IMR-90 (cell line): ENCODE data around the gene PAXIP1. TPM values are rescaled to one million over a fixed set of nuclear protein-coding genes. Genes with fewer than 3 reads are reported as not detected.

Experiments used
- ATAC-seq: fragments of 200-7000 bp; cut with Tn5 transposase; 2 replicates; pipeline ENCODE4 v1.9.1; 2020; ENCODE audit warnings: low read depth, mild to moderate bottlenecking, moderate library complexity
- BruUV-seq: library from RNA; stranded (reverse); fragments of 400-500 nt; replicated peaks from 2 replicates; lab custom pipeline; 2021; lab: Mats Ljungman, UMichigan
- CTCF ChIA-PET: fragments of 300-600 bp; formaldehyde crosslinking; extraction: SDS; loops from one replicate; lab custom pipeline; 2021; ENCODE audit warnings: antibody characterized with exemption; lab: Yijun Ruan, JAX
- POLR2A ChIA-PET: fragments of 300-600 bp; sonication (Branson Sonifier 250); formaldehyde crosslinking; loops from one replicate; lab custom pipeline; 2022; ENCODE audit warnings: antibody characterized with exemption; ENCODE audit not compliant: unreplicated experiment; lab: Charles Lee
- DNase-seq: peaks from one replicate; pipeline ENCODE4 v3.0.0; 2013
- H2AFZ ChIP-seq: replicated peaks from 2 replicates; pipeline ENCODE3; 2013; ENCODE audit warnings: low read length, mild to moderate bottlenecking; ENCODE audit not compliant: poor library complexity
- H2AK5ac ChIP-seq: 2 replicates; pipeline ENCODE4 v1.6.1; 2013; ENCODE audit warnings: low read depth, low read length, inconsistent platforms
- H2AK9ac ChIP-seq: replicated peaks from 2 replicates; pipeline ENCODE3; 2013; ENCODE audit warnings: mild to moderate bottlenecking, low read depth, low read length, moderate library complexity; ENCODE audit not compliant: poor library complexity
- H2BK120ac ChIP-seq: 2 replicates; pipeline ENCODE4 v1.6.1; 2013; ENCODE audit warnings: low read depth, low read length, inconsistent platforms
- H2BK15ac ChIP-seq: 3 replicates; pipeline ENCODE4 v1.6.1; 2013; ENCODE audit warnings: low read depth, low read length, inconsistent platforms
- H2BK20ac ChIP-seq: 2 replicates; pipeline ENCODE4 v1.6.1; 2013; ENCODE audit warnings: low read depth, mild to moderate bottlenecking, inconsistent platforms, low read length, moderate library complexity
- H2BK5ac ChIP-seq: 2 replicates; pipeline ENCODE4 v1.6.1; 2013; ENCODE audit warnings: mild to moderate bottlenecking, low read depth, low read length, inconsistent platforms; ENCODE audit not compliant: poor library complexity, severe bottlenecking
- H3K14ac ChIP-seq: replicated peaks from 2 replicates; pipeline ENCODE4 v1.6.1; 2013; ENCODE audit warnings: low read depth, low read length, inconsistent platforms
- H3K18ac ChIP-seq: 2 replicates; pipeline ENCODE4 v1.6.1; 2013; ENCODE audit warnings: low read depth, low read length, control low read depth
- H3K23ac ChIP-seq: 2 replicates; pipeline ENCODE4 v1.6.1; 2013; ENCODE audit warnings: low read depth, low read length, inconsistent platforms
- H3K27ac ChIP-seq: 2 replicates; pipeline ENCODE4 v1.5.1; 2013; ENCODE audit warnings: mild to moderate bottlenecking, control low read depth, low read length; ENCODE audit not compliant: insufficient read depth
- H3K27me3 ChIP-seq: 2 replicates; pipeline ENCODE4 v1.6.1; 2013; ENCODE audit warnings: low read length; ENCODE audit not compliant: control insufficient read depth, insufficient read depth
- H3K36me3 ChIP-seq: 2 replicates; pipeline ENCODE4 v1.6.1; 2013; ENCODE audit warnings: low read length, mixed read lengths; ENCODE audit not compliant: control insufficient read depth, insufficient read depth
- H3K4ac ChIP-seq: 2 replicates; pipeline ENCODE4 v1.6.1; 2013; ENCODE audit warnings: low read depth, low read length, inconsistent platforms
- H3K4me1 ChIP-seq: 2 replicates; pipeline ENCODE4 v1.6.1; 2013; ENCODE audit warnings: low read length, mixed read lengths; ENCODE audit not compliant: control insufficient read depth, insufficient read depth
- H3K4me2 ChIP-seq: 2 replicates; pipeline ENCODE4 v1.6.1; 2013; ENCODE audit warnings: low read depth, mild to moderate bottlenecking, control low read depth, low read length, moderate library complexity
- H3K4me3 ChIP-seq: 2 replicates; pipeline ENCODE4 v1.5.1; 2013; ENCODE audit warnings: low read depth, mild to moderate bottlenecking, control low read depth, low read length, moderate library complexity; ENCODE audit not compliant: insufficient read depth
- H3K56ac ChIP-seq: 2 replicates; pipeline ENCODE4 v1.6.1; 2013; ENCODE audit warnings: low read length, inconsistent platforms; ENCODE audit not compliant: insufficient read depth; ENCODE audit errors: extremely low read depth
- H3K79me1 ChIP-seq, 2 experiments: 2 replicates each; pipeline ENCODE4 v1.6.1; 2013; ENCODE audit warnings: low read length in 2 of 2, inconsistent platforms in 1 of 2, low read depth in 1 of 2
- H3K9ac ChIP-seq: 2 replicates; pipeline ENCODE4 v1.6.1; 2013; ENCODE audit warnings: low read depth, low read length, control low read depth
- H3K9me1 ChIP-seq: 2 replicates; pipeline ENCODE4 v1.6.1; 2013; ENCODE audit warnings: low read length, inconsistent platforms; ENCODE audit not compliant: insufficient read depth
- H3K9me3 ChIP-seq: 2 replicates; pipeline ENCODE4 v1.6.1; 2013; ENCODE audit warnings: low read length; ENCODE audit not compliant: control insufficient read depth, insufficient read depth
- H4K20me1 ChIP-seq: 2 replicates; pipeline ENCODE4 v1.6.1; 2013; ENCODE audit warnings: low read length, inconsistent platforms; ENCODE audit not compliant: insufficient read depth
- H4K5ac ChIP-seq: 2 replicates; pipeline ENCODE4 v1.6.1; 2013; ENCODE audit warnings: mild to moderate bottlenecking, low read depth, low read length, control low read depth
- H4K8ac ChIP-seq, 2 experiments: 2 replicates each; pipeline ENCODE4 v1.6.1; 2013; ENCODE audit warnings: low read depth in 2 of 2, low read length in 2 of 2, control low read depth in 1 of 2, inconsistent platforms in 1 of 2
- H4K91ac ChIP-seq: 2 replicates; pipeline ENCODE4 v1.6.1; 2013; ENCODE audit warnings: low read depth, low read length, inconsistent platforms; ENCODE audit not compliant: insufficient read depth
- BHLHE40 ChIP-seq: fragments of 150-350 bp; IDR thresholded peaks from 2 replicates; pipeline ENCODE4 v1.6.1; 2016; ENCODE audit warnings: mild to moderate bottlenecking, low read depth, low read length
- CEBPB ChIP-seq: IDR thresholded peaks from 2 replicates; pipeline ENCODE4 v1.6.1; 2012; ENCODE audit warnings: low read depth, low read length, improper control_type of control experiment
- CHD1 ChIP-seq: IDR thresholded peaks from 2 replicates; pipeline ENCODE4 v1.6.1; 2012; ENCODE audit warnings: low read depth, low read length, improper control_type of control experiment
- ELK1 ChIP-seq: fragments of 150-350 bp; IDR thresholded peaks from 2 replicates; pipeline ENCODE4 v1.6.1; 2016; ENCODE audit warnings: low read depth, mild to moderate bottlenecking, low read length, moderate library complexity, borderline replicate concordance
- FOS ChIP-seq: fragments of 150-350 bp; IDR thresholded peaks from 2 replicates; pipeline ENCODE4 v1.6.1; 2016; ENCODE audit warnings: low read depth, low read length
- MAFK ChIP-seq: IDR thresholded peaks from 2 replicates; pipeline ENCODE4 v1.6.1; 2012; ENCODE audit warnings: low read depth, low read length, improper control_type of control experiment
- MAZ ChIP-seq: IDR thresholded peaks from 2 replicates; pipeline ENCODE4 v1.6.1; 2012; ENCODE audit warnings: low read depth, mild to moderate bottlenecking, low read length, improper control_type of control experiment, moderate library complexity, borderline replicate concordance
- MXI1 ChIP-seq: IDR thresholded peaks from 2 replicates; pipeline ENCODE4 v1.6.1; 2012; ENCODE audit warnings: low read depth, mild to moderate bottlenecking, low read length, moderate library complexity, borderline replicate concordance
- NFE2L2 ChIP-seq: fragments of 150-350 bp; IDR thresholded peaks from 2 replicates; pipeline ENCODE4 v1.6.1; 2016; ENCODE audit warnings: low read depth, mild to moderate bottlenecking, low read length
- POLR2A ChIP-seq: IDR thresholded peaks from 2 replicates; pipeline ENCODE4 v1.6.1; 2012; ENCODE audit warnings: mild to moderate bottlenecking, low read depth, low read length
- RAD21 ChIP-seq: IDR thresholded peaks from 2 replicates; pipeline ENCODE4 v1.6.1; 2012; ENCODE audit warnings: low read length, improper control_type of control experiment
- RFX5 ChIP-seq: IDR thresholded peaks from 2 replicates; pipeline ENCODE4 v1.8.0; 2012; ENCODE audit warnings: low read depth, mild to moderate bottlenecking, low read length, moderate library complexity
- SMC3 ChIP-seq: fragments of 150-350 bp; IDR thresholded peaks from 2 replicates; pipeline ENCODE4 v1.6.1; 2016; ENCODE audit warnings: low read depth, mild to moderate bottlenecking, antibody characterized with exemption, low read length, moderate library complexity
- WGBS, 2 experiments: methylation state at CpG; one replicate each; pipeline versions ENCODE4 v1.1.5 to v1.1.7; 2013; ENCODE audit warnings: missing lambda C conversion rate in 2 of 2; ENCODE audit not compliant: insufficient read length in 1 of 2; ENCODE audit errors: extremely low coverage in 2 of 2; 5-methylcytosine and 5-hydroxymethylcytosine counted together
- dilution Hi-C: fragments of 300-500 bp; cut with HindIII; formaldehyde crosslinking; loops from one replicate; pipeline ENCODE4 v1.14.3; 2018; ENCODE audit warnings: low sequenced_read_pairs; ENCODE audit not compliant: unreplicated experiment
- in situ Hi-C: fragments of 300-500 bp; cut with MboI; formaldehyde crosslinking; loops from 3 replicates; pipeline ENCODE4 v1.14.3; 2019; ENCODE audit warnings: low sequenced_read_pairs, inconsistent platforms, mixed read lengths
- intact Hi-C: fragments of 100-400 bp; cut with micrococcal nuclease; formaldehyde crosslinking; loops from 2 replicates; pipeline ENCODE4 v1.10.0; 2022
- polyA plus RNA-seq, 3 experiments: library from polyadenylated mRNA; depleted of rRNA; stranded (reverse); fragments of >200 nt; gene quantifications; 2 replicates each; pipeline ENCODE4 v1.2.3, GENCODE V29; 2012; ENCODE audit warnings: low replicate concordance in 1 of 3
- total RNA-seq: library from RNA; depleted of rRNA; stranded (reverse); fragments of >200 nt; gene quantifications from 2 replicates; pipeline ENCODE4 v1.2.3, GENCODE V29; 2012
- TF ChIP-seq, protein P1 (sequence below): fragments of 150-350 bp; IDR thresholded peaks from 2 replicates; pipeline ENCODE4 v1.6.1; 2017; ENCODE audit warnings: mild to moderate bottlenecking, antibody characterized with exemption, low read length, low read depth

PAXIP1 gene
- total and polyA plus RNA-seq, 2 of the 4 experiments (the other 2 are of a cell fraction), result 7.3 to 8.7 TPM

GRCh38 chr7:155017834-155018233, 14.9 kb upstream of the PAXIP1 start:
- ATAC-seq (no peak), DNase-seq (no peak)
- no peak overlapping the region for H3K56ac ChIP-seq
- H3K18ac ChIP-seq, result no peak overlapping the region
- no peak overlapping the region for H2BK5ac ChIP-seq
- H4K20me1 ChIP-seq, result no peaks in the 10 kb centered on the region
- no peak overlapping the region for H3K9ac ChIP-seq
- H4K5ac ChIP-seq, result no peak overlapping the region
- H2AK5ac ChIP-seq, result no peak overlapping the region
- H2AK9ac ChIP-seq, result no peak overlapping the region
- intact Hi-C loops, result no loop called here
- no peaks in the 10 kb centered on the region for H3K9me3 ChIP-seq
- H2BK20ac ChIP-seq, result no peak overlapping the region
- no peak overlapping the region for H3K4ac ChIP-seq
- no peak overlapping the region for H2BK15ac ChIP-seq
- H2AFZ ChIP-seq, result no peak overlapping the region
- no peak overlapping the region for H3K23ac ChIP-seq
- no TSS peak for BruUV-seq
- H3K4me2 ChIP-seq, result no peak overlapping the region
- WGBS, 2 experiments, result no CpG with 5 or more reads among the region's 4 CpGs
- no peaks in the 10 kb centered on the region for H3K27me3 ChIP-seq
- no peaks in the 10 kb centered on the region for H3K79me1 ChIP-seq
- H2BK120ac ChIP-seq, result no peak overlapping the region
- H3K4me1 ChIP-seq, result no peaks in the 10 kb centered on the region
- H4K8ac ChIP-seq, result no peak overlapping the region
- dilution Hi-C loops, result no loop called here
- no peak overlapping the region for H3K27ac ChIP-seq
- ChIA-PET CTCF (no interaction called here), POLR2A (no interaction called here)
- no peak overlapping the region for H4K91ac ChIP-seq
- no peaks in the 10 kb centered on the region for H3K36me3 ChIP-seq
- no peaks in the 10 kb centered on the region for H3K9me1 ChIP-seq
- no peak overlapping the region for H3K4me3 ChIP-seq
- no peak overlapping the region for H3K14ac ChIP-seq
- in situ Hi-C loops, result no loop called here
- TF ChIP-seq POLR2A (no peak), ELK1 (no peak), CHD1 (no peak), MAFK (no peak), RAD21 (no peak), MAZ (no peak), SMC3 (no peak), RFX5 (no peak), MXI1 (no peak), BHLHE40 (no peak), CEBPB (no peak), FOS (no peak), NFE2L2 (no peak)
- TF ChIP-seq, protein P1, sequence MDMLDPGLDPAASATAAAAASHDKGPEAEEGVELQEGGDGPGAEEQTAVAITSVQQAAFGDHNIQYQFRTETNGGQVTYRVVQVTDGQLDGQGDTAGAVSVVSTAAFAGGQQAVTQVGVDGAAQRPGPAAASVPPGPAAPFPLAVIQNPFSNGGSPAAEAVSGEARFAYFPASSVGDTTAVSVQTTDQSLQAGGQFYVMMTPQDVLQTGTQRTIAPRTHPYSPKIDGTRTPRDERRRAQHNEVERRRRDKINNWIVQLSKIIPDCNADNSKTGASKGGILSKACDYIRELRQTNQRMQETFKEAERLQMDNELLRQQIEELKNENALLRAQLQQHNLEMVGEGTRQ, result no peak
